Fibroblast of skin of left biceps (primary cell): ENCODE data around the gene CBLB.
A peak's percentile ranks its signal among the peaks of the same experiment; 100 is the strongest.

Experiments used
- DNase-seq, 2 experiments: peaks; one replicate each; pipeline ENCODE4 v3.0.0-alpha.2; 2013; ENCODE audit warnings: low read depth in 2 of 2

CBLB gene

DNA sequence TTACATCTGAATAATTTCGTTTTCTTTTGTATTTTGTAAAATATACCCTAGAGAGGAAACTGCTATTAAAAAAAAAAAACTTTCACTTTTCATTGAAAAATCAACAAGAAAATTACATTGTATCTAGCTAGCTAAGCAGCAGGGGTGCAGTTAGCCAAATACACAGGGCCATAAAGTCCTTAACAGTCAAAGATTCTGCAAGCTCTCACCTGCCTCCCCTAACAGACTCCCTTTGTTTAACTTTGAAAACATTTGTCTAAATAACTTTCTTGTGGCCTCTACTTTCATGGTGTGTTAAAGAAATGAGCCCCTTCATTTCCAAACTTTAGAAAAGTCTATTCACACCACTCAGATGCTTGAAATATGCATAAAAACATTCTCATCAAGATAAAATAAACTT is 23.3 kb downstream of the CBLB start:
- DNase-seq: no peak

- no peak for DNase-seq
These were observed 24.1 kb downstream of the CBLB start for GRCh38 chr3:105844704-105845103.

- no peak for DNase-seq
These were observed 24.8 kb downstream of the CBLB start for GRCh38 chr3:105843994-105844393.

GRCh38 chr3:105842943-105843342 is 25.9 kb downstream of the CBLB start:
- no peak for DNase-seq

GRCh38 chr3:105842449-105842848 is 26.4 kb downstream of the CBLB start:
- DNase-seq: no peak

GRCh38 chr3:105837947-105838346 is 30.9 kb downstream of the CBLB start:
- no peak for DNase-seq

GRCh38 chr3:105837143-105837740 is 31.6 kb downstream of the CBLB start:
- no peak for DNase-seq

DNA sequence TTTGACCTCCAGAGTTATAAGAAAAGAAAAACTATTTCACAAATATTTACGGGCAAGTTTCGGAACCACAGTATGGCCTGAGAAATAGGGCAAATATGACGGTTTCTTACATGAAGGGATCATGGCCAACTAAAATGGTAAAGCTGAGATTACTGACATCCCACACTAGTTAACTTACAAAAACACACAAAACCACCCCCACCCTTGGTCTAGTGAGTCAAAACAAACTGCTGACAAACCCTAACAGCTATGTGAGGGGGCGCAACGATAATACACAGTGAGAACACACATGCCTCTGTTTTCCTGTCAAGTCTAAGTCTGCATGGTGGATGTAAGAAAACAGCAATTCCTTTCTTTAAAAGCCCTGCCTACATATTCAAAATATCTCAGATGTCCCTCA is 32.3 kb downstream of the CBLB start:
- no peak for DNase-seq

DNA sequence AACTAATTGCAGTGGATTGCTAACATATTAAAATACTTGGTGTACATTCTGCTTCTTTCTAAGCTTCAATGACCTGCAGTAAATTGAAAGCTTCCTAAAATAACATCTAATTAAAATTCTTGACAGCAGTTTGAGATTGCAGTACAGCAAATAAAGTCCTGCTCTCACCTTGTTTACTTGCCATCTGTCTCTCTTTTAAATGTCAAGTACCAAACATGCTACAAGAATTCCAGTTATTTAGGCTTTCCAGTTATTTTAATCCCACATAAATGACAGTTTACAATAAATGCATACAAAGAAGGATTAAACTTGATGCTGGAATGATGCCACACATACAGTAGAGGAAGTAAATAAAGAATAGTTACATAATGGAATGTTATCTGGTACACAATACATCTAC is 33.2 kb downstream of the CBLB start:
- DNase-seq: no peak

DNA sequence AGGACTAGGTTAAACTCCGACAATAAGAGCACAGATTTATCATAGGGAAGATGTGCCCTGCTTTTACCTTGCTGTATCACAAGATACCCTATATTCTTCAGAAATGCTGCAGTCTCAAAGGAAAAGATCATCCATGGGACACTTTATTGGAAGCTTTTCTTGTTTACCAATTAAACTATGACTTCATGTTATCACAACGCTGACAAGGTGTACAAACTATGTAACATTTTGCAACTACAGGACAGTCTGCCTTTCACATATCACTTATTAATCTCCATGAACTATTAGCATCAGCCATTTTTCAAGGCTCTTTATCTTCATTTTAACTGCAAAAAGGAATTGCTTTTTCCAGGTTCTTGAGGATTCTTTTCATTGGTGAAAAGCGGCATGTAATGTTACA is 34.0 kb downstream of the CBLB start:
- DNase-seq: no peak

DNA sequence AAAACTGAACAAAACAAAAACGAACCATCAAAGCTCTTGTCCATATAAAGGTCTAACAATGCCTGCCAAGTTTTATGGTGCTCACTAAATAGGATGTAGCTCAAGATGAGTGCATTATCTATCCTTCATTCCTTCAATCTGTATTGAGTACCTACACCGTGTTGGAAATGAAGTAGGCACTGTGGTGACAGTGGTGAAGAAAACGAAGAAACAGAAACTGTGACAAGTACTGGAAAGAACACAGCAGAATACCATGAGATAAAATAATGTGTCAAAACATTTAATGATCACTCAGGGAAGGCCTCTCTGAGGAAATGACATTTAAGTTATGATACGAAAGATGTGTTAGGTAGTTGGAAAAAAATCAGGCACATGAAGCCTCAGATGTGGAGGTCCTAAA is 36.2 kb downstream of the CBLB start:
- no peak for DNase-seq

- DNase-seq: no peak
These were observed 38.0 kb downstream of the CBLB start for GRCh38 chr3:105830836-105831235.

- no peak for DNase-seq
These were observed 38.8 kb downstream of the CBLB start for GRCh38 chr3:105829871-105830622.

GRCh38 chr3:105829229-105829628 is 39.6 kb downstream of the CBLB start:
- DNase-seq: no peak

DNA sequence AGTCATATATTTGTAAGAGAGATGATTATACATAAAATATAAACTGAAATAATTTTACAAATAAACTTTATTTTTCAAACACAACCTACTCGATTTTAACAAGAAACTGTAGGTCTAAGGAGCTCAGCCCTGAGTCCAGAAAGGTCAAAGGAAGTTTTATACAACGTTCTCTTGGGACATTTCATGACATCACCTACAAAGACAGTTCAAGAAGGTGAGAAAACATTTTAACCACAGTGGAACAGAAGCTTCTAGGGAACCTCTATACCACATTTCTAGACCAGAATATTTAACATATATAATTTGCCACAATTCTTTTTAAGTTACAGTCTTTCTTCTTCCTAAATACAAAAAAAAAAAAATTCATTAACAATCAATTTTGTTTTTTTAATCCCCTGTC is 40.1 kb downstream of the CBLB start:
- no peak for DNase-seq

DNA sequence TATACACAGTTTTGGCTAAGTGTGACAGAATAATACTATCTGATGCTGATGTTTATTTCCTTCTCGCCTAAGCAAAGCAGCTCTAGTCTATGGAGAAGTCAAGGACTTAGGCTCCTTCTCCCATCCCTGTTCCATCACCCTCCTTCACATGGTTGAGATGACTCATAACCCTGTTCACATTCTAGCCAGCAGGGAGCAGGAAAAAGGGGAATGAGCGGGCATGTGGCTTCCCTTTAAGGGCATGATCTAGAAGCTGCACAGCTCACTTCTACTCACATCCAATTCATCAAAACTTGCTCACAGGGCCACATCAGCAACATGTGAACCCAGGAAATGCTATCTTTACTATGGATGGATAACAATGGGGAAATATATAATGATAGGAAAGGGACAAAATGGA is 40.9 kb downstream of the CBLB start:
- peak; percentile 50 to 51 for DNase-seq

DNA sequence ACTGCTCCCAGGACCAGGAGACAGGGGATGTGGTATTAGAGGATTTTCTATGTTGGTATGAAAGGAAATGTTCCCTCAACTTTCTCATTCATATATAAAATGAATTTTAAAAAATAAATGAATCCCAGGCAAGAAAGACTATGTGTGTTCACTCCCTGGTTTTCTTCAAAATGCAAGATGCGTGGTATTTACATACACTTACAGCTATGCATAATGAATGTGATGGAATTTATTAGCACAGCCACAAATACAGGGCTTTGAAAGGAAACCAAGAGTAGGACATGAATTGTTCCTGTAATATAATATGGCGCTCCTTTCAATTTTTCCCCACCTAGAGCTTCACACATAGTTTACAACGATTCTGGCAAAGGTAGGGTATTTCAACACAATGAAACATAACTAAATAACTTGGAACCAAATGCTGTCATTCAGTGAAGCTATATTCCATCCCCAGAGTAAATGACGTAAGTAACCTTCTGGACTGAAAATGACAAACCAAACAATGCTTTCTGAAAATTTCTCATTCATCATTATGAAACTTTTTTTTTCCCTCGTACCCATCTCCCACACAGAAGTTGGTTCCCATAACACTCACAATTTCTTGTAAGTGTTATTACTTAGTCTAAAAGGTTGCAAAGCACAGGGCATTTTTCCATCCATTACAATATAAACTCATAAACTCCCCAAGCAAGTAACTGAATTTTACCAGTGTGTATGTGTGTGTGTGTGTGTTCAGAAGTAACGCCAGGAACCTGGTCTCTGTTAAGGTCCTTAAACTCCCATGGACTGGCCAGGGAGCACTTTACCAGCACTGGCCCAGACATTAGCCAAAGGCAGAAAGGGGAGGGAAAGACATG is 41.8 kb downstream of the CBLB start:
- DNase-seq: no peak

GRCh38 chr3:105824129-105824528 is 44.7 kb downstream of the CBLB start:
- DNase-seq: no peak

- DNase-seq: peak; percentile 69 to 71
These were observed 45.5 kb downstream of the CBLB start for GRCh38 chr3:105823149-105823867.

- DNase-seq: no peak
These were observed 46.4 kb downstream of the CBLB start for GRCh38 chr3:105822171-105823123.

GRCh38 chr3:105821433-105821832 is 47.4 kb downstream of the CBLB start:
- no peak for DNase-seq
